Colon (tissue), 2 donors: ENCODE results near the gene CLEC10A.
"Not testable (repeated sequence)": the region's sequence is repeated elsewhere in the genome, so short reads cannot be mapped to it uniquely, and the experiment has no call there.

Source experiments
- FAIRE-seq: peaks from 2 replicates; lab custom pipeline; 2012; peaks lifted over from hg19 to GRCh38; lab: Jason Lieb, UNC
- donor health status: control.
- donor health status: control.

CLEC10A gene, protein sequence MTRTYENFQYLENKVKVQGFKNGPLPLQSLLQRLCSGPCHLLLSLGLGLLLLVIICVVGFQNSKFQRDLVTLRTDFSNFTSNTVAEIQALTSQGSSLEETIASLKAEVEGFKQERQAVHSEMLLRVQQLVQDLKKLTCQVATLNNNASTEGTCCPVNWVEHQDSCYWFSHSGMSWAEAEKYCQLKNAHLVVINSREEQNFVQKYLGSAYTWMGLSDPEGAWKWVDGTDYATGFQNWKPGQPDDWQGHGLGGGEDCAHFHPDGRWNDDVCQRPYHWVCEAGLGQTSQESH

DNA sequence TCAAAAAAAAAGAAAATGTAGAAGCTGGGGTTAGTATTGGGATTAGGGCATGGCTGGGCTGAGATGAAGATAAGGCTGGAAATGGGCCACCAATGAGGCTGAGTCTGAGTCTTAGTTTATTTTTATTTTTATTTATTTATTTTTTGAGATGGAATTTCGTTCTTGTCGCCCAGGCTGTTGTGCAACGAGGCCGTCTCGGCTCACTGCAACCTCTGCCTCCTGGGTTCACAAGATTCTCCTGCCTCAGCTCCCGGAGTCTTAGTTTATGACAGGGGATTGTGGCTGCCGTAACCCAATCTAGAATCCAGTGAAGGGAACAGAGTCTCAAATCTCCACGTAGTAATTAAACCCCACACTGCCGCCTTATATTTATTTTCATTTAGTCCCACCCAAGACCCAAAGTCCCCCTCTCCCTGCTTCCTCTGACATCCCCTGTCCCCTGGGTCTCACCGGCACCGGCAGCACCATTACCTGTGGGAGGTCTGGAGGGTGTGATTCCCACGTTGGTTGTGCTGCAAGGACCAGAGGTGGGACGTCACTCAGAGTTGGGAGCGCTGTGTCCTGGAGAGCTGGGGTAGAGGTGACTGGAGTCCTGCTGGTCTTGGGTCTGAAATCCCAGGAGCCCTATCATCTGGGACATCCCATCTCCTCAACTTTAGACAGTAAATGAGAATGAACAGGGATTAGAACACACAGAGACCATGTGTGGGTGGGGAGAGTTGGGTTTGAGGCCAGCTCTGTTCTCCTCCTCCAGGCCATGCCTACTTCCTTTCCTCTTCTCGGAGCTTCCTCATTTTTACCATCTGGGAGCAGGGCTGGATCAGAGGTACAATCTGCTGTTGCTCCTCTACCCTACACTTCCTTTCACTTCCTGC is at the start of gene CLEC10A:
CLEC10A (minus strand) TSS at position 671 of the 875 bp plus-strand sequence. CDS start 1,439 bp downstream, outside the sequence.
- no peak for FAIRE-seq

DNA sequence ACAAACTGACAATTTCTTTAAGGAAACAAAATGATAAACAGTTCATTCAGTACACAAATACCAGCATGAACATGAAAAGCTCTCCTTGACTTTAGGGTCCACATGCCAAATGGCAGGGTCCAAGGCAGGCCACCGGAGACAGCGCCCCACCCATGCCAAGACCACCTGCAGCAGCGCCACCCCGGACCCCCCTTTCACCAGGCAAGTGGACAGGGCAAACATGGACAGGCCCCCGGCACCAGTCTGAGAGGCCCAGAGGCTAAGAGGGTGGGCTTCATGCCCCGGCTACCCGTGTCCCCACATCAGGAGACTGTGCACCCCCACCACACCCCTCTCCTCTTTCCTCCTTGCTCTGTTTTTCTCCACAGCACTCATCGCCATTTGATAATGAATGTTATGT is 49.3 kb upstream of the CLEC10A start:
- FAIRE-seq = no peak

DNA sequence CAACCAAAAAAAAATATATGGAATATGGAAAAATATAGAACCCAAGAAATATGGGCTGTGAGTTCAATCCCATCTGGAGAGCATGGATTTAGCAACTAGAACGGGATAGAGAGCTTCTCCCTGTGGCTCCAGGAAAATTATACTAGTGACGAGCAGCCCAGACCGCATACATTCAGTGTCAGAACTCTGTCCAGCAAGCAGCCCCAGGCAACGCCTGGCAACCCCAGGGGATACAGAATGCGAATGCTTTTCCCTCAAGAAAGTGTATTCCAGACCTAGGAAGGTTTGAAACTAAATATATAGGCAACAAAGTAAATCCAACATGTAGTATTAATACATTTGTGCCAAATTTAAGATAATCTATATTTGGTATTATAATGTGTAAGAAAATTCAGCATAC is 48.1 kb upstream of the CLEC10A start:
- FAIRE-seq = no peak

DNA sequence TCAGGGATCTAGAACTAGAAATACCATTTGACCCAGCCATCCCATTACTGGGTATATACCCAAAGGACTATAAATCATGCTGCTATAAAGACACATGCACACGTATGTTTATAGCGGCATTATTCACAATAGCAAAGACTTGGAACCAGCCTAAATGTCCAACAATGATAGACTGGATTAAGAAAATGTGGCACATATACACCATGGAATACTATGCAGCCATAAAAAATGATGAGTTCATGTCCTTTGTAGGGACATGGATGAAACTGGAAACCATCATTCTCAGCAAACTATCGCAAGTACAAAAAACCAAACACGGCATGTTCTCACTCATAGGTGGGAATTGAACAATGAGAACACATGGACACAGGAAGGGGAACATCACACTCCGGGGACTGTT is 47.5 kb upstream of the CLEC10A start:
- FAIRE-seq = not testable (repeated sequence)

DNA sequence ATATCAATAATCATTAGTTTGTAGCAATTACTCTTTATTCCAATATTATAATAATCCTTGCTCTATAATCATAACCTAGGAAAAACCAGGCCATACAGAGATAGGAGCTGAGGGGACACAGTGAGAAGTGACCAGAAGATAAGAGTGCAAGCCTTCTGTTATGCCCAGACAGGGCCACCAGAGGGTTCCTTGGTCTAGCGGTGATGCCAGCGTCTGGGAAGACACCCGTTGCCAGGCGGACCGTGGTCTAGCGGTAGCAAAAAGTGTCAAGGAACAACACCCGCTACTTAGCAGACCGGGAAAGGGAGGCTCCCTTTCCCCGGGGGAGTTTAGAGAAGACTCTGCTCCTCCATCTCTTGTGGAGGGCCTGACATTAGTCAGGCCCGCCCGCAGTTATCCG is 46.3 kb upstream of the CLEC10A start:
- not testable (repeated sequence) for FAIRE-seq

DNA sequence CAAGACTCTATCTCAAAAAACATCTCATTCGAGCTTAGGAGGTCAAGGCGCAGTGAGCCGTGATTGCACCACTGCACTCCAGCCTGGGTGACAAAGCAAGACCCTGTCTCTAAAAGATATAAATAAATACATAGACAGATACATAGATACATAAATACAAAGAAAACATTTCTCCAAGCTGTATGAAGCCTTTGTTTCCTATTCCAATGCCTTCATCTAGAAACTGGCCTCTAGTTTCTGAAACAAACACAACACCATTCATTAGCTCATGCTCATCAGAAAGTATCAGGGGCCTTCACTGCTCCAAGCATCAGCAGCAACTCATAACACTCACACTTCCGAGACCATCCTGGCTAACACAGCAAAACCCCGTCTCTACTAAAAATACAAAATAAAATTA is 44.9 kb upstream of the CLEC10A start:
- FAIRE-seq = no peak

DNA sequence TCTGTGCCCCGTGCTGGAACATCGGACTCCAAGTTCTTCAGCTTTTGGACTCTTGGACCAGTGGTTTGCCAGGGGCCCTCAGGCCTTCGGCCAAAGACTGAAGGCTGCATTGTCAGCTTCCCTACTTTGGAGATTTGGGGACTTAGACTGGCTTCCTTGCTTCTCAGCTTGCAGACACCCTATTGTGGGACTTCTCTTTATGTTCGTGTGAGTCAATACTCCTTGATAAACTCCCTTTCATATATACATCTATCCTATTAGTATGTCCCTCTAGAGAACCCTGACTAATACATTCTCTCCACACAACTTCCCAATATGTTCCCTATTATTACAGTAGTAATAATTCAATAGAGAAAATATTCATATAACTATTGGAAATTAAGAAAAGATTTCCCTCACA is 43.8 kb upstream of the CLEC10A start:
- no peak for FAIRE-seq

DNA sequence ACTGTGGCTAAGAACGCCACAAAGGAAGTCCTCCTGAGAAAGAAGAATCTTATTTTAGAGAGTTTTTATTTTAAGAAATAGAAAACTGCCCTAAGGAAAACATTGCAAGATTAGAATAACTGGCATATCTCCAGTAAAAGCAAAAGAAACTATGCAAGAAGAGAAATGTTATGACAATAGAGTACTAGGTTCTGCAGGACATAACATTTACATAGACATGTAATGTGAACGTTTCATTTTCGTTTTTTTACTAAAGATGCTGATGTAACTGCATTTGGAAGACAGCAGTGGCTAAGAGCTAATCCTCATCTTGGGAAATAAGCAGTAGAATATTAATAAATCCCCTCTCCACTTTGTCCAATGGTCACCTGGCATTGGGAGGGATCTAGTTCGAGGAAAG is 42.3 kb upstream of the CLEC10A start:
- no peak for FAIRE-seq

DNA sequence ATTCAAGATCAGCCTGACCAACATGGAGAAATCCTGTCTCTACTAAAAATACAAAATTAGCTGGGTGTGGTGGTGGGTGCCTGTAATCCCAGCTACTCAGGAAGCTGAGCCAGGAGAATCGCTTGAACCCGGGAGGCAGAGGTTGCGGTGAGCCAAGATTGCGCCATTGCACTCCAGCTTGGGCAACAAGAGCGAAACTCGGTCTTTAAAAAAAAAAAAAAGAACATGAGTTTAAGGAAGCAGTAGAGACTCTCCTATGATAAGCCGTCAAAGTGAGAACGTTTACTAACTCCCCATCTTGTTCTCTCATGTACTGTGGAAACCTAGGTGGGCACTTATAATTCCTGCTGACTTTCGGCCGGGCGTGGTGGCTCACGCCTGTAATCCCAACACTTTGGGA is 40.6 kb upstream of the CLEC10A start:
- FAIRE-seq = not testable (repeated sequence)

DNA sequence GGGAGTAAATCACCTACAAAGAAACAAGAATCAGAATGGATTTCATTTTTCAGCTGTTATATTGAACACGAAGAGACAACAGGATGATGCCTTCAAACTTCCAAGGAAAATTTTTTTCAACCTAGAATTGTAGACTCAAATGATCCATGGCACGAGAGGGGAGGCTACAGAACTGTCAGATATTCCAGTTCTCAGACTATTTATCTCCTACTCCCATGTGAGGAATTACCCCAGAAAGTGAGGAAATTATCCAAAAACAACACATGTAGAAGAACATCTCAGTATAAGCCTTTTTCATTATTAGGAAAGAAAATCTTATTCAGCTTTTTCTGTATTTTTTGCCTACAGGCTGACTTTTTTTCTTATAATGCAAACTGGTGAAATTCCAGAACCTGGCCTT is 40.1 kb upstream of the CLEC10A start:
- no peak for FAIRE-seq

DNA sequence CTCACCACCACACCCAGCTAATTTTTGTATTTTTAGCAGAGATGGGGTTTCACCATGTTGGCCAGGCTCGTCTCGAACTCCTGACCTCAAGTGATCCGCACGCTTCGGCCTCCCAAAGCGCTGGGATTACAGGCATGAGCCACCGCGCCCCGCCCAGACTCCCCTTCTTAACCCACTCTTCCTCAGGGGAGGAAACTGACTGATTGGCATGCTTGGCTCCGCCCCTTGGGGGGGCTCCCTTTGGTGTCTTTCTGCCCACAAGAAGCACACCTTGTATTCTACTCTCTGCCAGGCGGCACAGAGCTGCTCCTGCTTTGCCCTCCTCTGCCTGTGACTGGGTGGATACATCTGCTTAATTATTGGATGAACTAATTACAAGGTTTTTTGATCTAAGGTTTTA is 39.3 kb upstream of the CLEC10A start:
- no peak for FAIRE-seq

DNA sequence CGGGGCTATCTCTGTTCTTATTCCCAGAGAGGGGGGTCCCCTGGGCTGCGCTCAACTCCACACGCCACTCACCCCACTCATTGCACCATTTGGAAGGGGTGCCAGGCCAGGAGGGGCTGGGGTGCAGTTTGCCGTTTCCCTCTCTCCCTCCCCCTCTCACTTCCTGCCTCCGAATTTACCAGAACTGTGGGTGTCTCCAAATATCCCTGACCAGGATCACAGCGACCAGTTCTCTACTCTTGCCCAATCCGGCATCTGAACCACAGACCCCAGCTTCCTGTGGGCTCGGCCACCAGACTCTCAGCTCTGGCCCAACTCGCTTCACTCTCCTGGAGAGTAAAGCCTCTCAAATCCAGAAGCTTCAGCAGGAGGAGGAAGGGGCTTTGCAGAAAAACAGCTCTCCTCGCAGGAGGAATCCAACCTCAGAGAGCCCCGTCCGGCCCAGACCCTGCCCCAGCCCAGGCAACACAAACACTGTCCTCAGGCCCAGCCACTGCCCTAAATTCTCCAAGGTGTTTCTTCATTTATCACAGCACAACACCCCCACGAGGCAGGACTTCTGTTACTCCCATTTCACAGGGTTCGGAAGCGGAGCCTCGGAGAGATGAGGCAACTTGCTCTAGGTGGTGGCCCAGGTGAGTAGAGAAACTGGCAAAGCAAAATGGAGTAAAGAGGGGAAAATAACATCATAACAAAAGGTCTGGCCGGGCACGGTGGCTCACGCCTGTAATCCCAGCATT is 35.0 kb upstream of the CLEC10A start:
- FAIRE-seq = no peak

DNA sequence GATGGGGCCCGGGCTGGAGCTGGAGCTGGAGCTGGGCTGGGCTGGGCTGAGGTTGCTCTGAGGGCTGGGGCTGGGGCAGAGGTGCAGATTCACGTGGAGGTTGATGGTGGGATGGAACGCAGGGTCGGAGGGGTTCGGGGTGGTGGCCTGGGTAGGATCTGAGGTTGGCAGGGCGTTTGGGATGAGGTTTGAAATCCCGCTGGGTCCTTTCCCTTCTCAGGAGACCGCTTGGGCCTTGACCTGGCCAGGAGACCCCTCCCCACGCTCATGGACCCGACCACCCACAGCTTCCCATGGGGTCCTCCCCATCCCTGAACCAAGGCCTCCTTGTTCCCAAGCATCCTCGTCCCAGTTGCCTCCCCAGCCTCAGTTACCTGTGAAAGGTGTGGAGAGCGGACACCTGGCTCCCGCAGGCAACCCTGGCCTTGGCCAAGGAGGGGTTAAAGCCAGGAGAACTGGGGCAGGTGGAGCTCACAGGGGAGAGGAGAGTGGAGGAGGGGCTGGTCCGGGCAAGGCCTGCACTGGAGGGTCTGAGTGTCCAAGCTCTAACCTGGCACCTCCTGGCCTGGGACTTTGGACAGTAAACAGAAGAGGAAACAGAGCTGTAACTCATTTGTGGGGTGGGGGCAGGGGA is 34.3 kb upstream of the CLEC10A start, which contains the start of gene ASGR2:
ASGR2 (minus strand) TSS at position 582 of the 634 bp plus-strand sequence. CDS start 582 bp downstream, outside the sequence.
- FAIRE-seq = no peak

DNA sequence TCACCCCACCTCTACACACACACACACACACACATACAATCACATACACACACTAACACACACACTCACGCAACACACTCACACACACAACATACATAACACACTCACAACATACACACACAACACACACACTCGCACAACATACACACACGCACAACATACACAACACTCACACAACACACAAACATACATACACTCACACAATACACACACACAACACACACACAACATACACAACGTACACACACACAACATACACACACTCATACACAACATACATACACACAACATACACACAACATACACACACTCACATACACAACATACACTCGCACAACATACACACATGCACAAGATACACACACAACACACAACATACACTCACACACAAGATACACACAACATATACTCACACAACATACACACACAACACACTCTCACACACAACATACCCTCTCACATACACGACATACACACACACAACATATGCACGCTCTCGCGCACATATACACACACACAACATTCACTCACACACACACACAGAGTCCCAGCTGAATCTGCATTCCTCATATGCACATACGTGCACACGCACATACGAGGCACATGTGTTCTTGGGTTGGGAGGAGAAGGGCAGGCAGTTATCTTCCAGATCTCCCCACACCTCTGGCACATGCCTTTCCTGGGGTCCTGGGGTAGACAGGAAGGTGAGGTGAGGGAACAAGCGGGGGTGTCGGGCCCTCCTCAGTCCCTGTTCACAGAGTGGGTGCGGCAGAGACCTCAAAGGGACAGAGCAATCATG is 33.4 kb upstream of the CLEC10A start:
- FAIRE-seq = no peak

DNA sequence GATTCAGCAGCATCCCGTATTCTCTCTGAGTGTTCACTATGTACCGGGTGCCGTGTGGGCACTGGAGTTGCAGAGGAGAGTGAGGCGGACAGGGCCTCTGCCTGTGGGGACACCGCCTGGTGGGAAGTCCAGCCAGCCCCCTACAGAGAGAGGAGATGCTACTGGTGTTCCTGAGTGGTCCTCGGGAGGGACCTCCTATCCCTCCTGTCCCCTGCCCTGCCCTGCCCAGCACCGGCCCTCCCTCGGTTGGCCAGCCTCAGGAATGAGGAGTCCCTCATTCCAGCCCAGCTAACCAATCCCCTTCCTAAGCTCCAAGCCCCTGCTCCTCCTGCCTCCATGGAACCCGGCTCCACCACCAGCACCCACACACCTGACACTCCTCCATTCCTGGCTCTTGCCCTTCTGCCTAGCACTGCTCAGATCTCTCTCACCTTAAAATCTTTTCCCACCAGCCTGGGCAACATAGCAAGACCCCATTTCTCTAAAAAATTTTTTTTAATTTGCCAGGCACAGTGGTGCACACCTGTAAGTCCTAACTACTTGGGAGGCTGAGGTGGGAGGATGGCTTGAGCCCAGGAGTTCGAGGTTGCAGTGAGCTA is 32.6 kb upstream of the CLEC10A start:
- FAIRE-seq = no peak

DNA sequence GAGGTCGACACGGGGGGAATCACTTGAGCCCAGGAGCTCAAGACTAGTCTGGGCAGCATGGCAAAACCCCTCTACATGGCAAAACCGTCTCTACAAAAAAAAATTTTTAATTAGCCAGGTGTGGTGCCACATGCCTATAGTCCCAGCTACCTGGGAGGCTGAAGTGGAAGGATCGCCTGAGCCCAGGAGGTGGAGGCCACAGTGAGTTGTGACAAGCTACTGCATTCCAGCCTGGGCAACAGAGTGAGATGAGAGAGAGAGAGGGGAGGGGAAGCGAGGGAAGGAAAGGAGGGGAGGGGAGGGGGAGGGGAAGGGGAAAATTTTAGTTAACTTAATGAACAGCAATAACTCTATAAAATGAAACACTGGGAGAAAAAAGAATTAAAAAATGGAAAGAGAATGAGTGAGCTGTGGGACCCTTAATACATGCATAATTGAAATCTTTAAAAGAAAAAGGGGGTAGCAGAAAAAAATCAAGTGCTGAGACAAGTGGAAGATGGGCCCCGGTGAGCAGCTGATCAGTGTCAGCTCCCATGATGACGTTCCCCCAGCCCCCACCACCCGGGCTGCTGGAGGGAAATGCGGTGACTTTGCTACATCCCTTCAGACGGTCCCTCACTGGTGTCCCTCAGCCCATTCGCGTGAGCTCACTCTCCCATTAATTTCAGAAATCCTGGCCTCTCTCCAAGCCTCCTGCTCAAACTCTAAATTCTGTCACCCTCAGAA is 31.9 kb upstream of the CLEC10A start:
- no peak for FAIRE-seq

DNA sequence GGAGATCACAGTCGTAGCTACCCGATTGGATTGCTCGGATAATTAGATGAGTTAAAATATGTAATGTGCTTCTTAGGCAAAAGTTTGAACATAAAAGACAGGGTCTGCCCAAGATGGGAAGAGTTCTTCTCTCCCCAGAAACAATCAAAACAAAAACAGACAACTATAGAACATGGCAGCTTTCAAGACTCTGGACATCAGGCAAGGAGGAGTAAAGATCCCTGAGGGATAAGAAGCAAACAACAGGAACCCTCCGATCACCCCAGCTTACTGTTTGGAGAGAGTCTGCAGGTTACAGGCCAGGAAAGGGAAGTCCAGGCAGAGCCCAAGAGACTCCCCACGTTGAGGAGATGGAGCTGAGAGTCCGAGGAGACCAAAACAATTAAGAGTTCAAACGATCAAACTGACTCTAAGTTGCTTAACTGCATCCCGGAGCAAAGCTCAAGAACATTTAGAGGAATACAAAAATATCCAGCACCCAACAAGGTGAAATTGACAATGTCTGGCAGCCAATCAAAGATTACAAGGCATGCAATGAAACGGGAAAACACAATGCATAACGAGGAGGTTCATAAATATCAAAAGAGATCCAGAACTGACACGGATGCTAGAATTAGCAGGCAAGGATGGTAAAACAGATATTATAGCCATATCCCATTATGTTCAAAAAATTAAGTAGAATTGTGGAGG is 30.7 kb upstream of the CLEC10A start:
- FAIRE-seq = no peak

DNA sequence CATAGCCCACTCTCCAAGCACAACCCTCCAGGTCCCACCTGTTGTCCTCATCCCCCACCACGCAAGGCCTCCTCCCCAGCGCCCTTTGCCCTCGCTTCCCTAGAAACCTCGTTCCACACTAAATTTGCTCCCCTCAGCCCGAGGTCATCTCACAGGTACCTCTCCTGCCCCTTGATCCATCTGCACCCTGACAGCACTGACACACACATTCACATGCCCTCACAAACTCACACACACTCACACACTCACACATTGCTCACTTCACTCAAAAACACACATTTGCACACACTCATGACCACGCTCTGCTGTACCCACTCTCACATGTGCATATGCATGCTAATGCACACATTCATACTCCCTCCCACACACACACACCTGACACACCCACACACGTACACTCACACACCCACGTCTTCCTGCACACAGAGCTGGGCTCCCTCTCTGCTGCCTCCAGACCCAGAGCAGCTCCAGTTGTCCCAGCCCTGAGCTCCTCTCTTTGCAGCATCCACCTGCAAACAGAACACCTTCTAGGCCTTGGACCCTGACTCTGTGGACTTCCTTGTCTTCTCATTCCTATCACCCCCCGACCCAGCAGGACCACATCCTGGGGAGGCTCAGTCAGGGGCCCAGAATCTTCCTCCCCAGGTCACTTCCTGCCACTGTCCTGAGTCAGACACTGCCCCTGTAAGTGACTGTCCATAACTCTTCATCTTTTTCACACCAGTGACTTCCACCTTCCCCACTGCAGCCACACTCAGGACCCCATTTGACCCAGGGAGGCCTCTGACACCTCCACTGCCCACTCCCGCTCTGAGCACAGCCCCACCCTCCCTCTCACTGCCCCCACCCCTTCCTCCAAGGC is 29.6 kb upstream of the CLEC10A start:
- FAIRE-seq = no peak

DNA sequence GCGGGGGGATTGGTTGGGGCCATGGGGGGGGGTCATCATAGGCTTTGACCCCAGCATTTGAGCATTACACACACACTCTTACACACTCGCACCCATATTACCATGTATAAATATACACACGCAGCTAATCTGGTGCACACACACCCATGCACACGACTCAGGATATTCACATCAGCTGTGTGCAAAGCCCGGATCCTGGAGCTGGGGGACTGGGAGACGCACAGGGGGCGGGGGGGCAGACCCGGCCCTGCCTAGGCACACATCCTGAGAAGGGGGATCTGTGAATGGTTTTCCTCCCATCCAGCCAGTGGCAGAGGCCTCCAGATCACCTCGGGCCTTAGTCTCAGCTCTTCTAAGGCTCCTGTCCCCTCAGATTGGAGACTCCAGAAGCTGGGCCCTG is 28.9 kb upstream of the CLEC10A start:
- no peak for FAIRE-seq
